HEK293 (cell line): Measurements from ENCODE around the gene TAF6L.

Source experiments
- CTCF ChIA-PET: fragments of 350-600 bp; formaldehyde crosslinking; extraction: SDS; loops from one replicate; lab custom pipeline; 2021; ENCODE audit warnings: antibody characterized with exemption; lab: Yijun Ruan, JAX
- POLR2A ChIA-PET: fragments of 300-600 bp; formaldehyde crosslinking; extraction: SDS; loops from one replicate; lab custom pipeline; 2020; ENCODE audit warnings: antibody characterized with exemption, inconsistent platforms; lab: Yijun Ruan, JAX
- H3K27ac ChIP-seq: fragments of 200-500 bp; sonication (Bioruptor generic); 2 replicates; pipeline ENCODE4 v1.5.1; 2014; ENCODE audit warnings: low read depth, low read length, control low read depth, inconsistent platforms; ENCODE audit errors: extremely low read depth
- H3K36me3 ChIP-seq, 2 experiments: fragments of 200-500 bp in 1 of 2; sonication (Bioruptor generic) in 1 of 2; 1 replicate in 1 of 2; 2 replicates in 1 of 2; pipeline ENCODE4 v1.5.1; 2014 to 2017; ENCODE audit warnings: inconsistent platforms in 2 of 2, low read length in 2 of 2; ENCODE audit not compliant: control insufficient read depth in 2 of 2, insufficient read depth in 1 of 2
- H3K4me1 ChIP-seq: fragments of 200-500 bp; sonication (Bioruptor generic); 2 replicates; pipeline ENCODE4 v1.5.1; 2014; ENCODE audit warnings: mild to moderate bottlenecking, low read length, inconsistent platforms; ENCODE audit not compliant: control insufficient read depth, insufficient read depth
- H3K4me3 ChIP-seq: 2 replicates; pipeline ENCODE4 v1.5.1; 2011; ENCODE audit warnings: low read depth, mild to moderate bottlenecking, control low read depth, low read length, moderate library complexity
- H3K9me3 ChIP-seq: fragments of 200-500 bp; sonication (Bioruptor generic); 2 replicates; pipeline ENCODE4 v1.5.1; 2014; ENCODE audit warnings: low read depth, low read length, inconsistent platforms; ENCODE audit not compliant: control insufficient read depth, insufficient read depth
- EGR2 ChIP-seq: fragments of 450-650 bp; formaldehyde crosslinking; IDR thresholded peaks from 2 replicates; pipeline ENCODE4 v1.5.1; 2016; ENCODE audit warnings: low read depth, missing biosample characterization, missing genetic modification characterization
- KLF1 ChIP-seq: fragments of 450-650 bp; formaldehyde crosslinking; IDR thresholded peaks from 2 replicates; pipeline ENCODE4 v1.5.1; 2016; ENCODE audit warnings: missing biosample characterization, missing genetic modification characterization
- KLF10 ChIP-seq: fragments of 450-650 bp; IDR thresholded peaks from 2 replicates; pipeline ENCODE4 v1.5.1; 2018; ENCODE audit warnings: missing biosample characterization, mild to moderate bottlenecking, missing genetic modification characterization
- KLF16 ChIP-seq: fragments of 450-650 bp; formaldehyde crosslinking; IDR thresholded peaks from 2 replicates; pipeline ENCODE4 v1.5.1; 2017; ENCODE audit warnings: missing biosample characterization, missing genetic modification characterization
- MEIS1 ChIP-seq: sonication (generic); formaldehyde crosslinking; IDR thresholded peaks from 2 replicates; pipeline ENCODE4 v1.8.1; 2022; ENCODE audit warnings: missing genetic modification reagents, mild to moderate bottlenecking, borderline replicate concordance
- SP7 ChIP-seq: fragments of 450-650 bp; formaldehyde crosslinking; IDR thresholded peaks from 2 replicates; pipeline ENCODE4 v1.5.1; 2016; ENCODE audit warnings: missing biosample characterization, missing genetic modification characterization
- YY2 ChIP-seq: fragments of 450-650 bp; formaldehyde crosslinking; IDR thresholded peaks from 2 replicates; pipeline ENCODE4 v1.5.1; 2016; ENCODE audit warnings: missing biosample characterization, missing genetic modification characterization
- ZFP41 ChIP-seq: fragments of 450-650 bp; formaldehyde crosslinking; IDR thresholded peaks from 2 replicates; pipeline ENCODE4 v1.5.1; 2016; ENCODE audit warnings: missing biosample characterization, missing genetic modification characterization, borderline replicate concordance
- ZNF133 ChIP-seq: fragments of 450-650 bp; formaldehyde crosslinking; IDR thresholded peaks from 2 replicates; pipeline ENCODE4 v1.5.1; 2016; ENCODE audit warnings: missing biosample characterization, missing genetic modification characterization
- ZNF169 ChIP-seq: fragments of 450-650 bp; formaldehyde crosslinking; IDR thresholded peaks from 2 replicates; pipeline ENCODE4 v1.5.1; 2016; ENCODE audit warnings: missing biosample characterization, missing genetic modification characterization
- ZNF2 ChIP-seq: fragments of 450-650 bp; formaldehyde crosslinking; IDR thresholded peaks from 2 replicates; pipeline ENCODE4 v1.5.1; 2016; ENCODE audit warnings: missing biosample characterization, missing genetic modification characterization
- ZNF391 ChIP-seq: fragments of 450-650 bp; formaldehyde crosslinking; IDR thresholded peaks from 2 replicates; pipeline ENCODE4 v1.5.1; 2016; ENCODE audit warnings: low read depth, missing biosample characterization, missing genetic modification characterization, borderline replicate concordance
- ZNF514 ChIP-seq: fragments of 450-650 bp; formaldehyde crosslinking; IDR thresholded peaks from 2 replicates; pipeline ENCODE4 v1.5.1; 2016; ENCODE audit warnings: missing biosample characterization, missing genetic modification characterization
- ZNF529 ChIP-seq: fragments of 450-650 bp; formaldehyde crosslinking; IDR thresholded peaks from 2 replicates; pipeline ENCODE4 v1.5.1; 2017; ENCODE audit warnings: missing genetic modification characterization, missing biosample characterization; ENCODE audit not compliant: insufficient replicate concordance
- ZNF660 ChIP-seq: fragments of 450-650 bp; IDR thresholded peaks from 2 replicates; pipeline ENCODE4 v1.5.1; 2018; ENCODE audit warnings: missing biosample characterization, mild to moderate bottlenecking, missing genetic modification characterization
- ZNF707 ChIP-seq: fragments of 450-650 bp; formaldehyde crosslinking; IDR thresholded peaks from 2 replicates; pipeline ENCODE4 v1.5.1; 2016; ENCODE audit warnings: missing biosample characterization, missing genetic modification characterization
- ZNF76 ChIP-seq: fragments of 450-650 bp; formaldehyde crosslinking; IDR thresholded peaks from 2 replicates; pipeline ENCODE4; 2016; ENCODE audit warnings: low read depth, missing biosample characterization, missing genetic modification characterization, borderline replicate concordance
- ZNF843 ChIP-seq: fragments of 450-650 bp; formaldehyde crosslinking; IDR thresholded peaks from 2 replicates; pipeline ENCODE4 v1.5.1; 2016; ENCODE audit warnings: missing biosample characterization, missing genetic modification characterization
- ZXDB ChIP-seq: fragments of 450-650 bp; formaldehyde crosslinking; IDR thresholded peaks from 2 replicates; pipeline ENCODE4 v1.5.1; 2016; ENCODE audit warnings: missing biosample characterization, missing genetic modification characterization
- TF ChIP-seq, protein P1 (sequence below): fragments of 450-650 bp; formaldehyde crosslinking; optimal IDR thresholded peaks from 2 replicates; pipeline ENCODE3; 2016; ENCODE audit warnings: missing biosample characterization, mild to moderate bottlenecking, missing genetic modification characterization
- TF ChIP-seq, protein P2 (sequence below): fragments of 450-650 bp; formaldehyde crosslinking; IDR thresholded peaks from 2 replicates; pipeline ENCODE4 v1.5.1; 2017; ENCODE audit warnings: missing biosample characterization, missing genetic modification characterization
- TF ChIP-seq, protein P3 (sequence below): fragments of 450-650 bp; formaldehyde crosslinking; IDR thresholded peaks from 2 replicates; pipeline ENCODE4 v1.5.1; 2016; ENCODE audit warnings: missing biosample characterization, missing genetic modification characterization
- TF ChIP-seq, protein P4 (sequence below): fragments of 450-650 bp; formaldehyde crosslinking; IDR thresholded peaks from 2 replicates; pipeline ENCODE4 v1.5.1; 2017; ENCODE audit warnings: missing biosample characterization, missing genetic modification characterization
- TF ChIP-seq, protein P5 (sequence below): fragments of 450-650 bp; formaldehyde crosslinking; conservative IDR thresholded peaks from 2 replicates; pipeline ENCODE4 v1.5.1; 2016; ENCODE audit warnings: low read depth, missing biosample characterization, missing genetic modification characterization

The TAF6L gene

DNA sequence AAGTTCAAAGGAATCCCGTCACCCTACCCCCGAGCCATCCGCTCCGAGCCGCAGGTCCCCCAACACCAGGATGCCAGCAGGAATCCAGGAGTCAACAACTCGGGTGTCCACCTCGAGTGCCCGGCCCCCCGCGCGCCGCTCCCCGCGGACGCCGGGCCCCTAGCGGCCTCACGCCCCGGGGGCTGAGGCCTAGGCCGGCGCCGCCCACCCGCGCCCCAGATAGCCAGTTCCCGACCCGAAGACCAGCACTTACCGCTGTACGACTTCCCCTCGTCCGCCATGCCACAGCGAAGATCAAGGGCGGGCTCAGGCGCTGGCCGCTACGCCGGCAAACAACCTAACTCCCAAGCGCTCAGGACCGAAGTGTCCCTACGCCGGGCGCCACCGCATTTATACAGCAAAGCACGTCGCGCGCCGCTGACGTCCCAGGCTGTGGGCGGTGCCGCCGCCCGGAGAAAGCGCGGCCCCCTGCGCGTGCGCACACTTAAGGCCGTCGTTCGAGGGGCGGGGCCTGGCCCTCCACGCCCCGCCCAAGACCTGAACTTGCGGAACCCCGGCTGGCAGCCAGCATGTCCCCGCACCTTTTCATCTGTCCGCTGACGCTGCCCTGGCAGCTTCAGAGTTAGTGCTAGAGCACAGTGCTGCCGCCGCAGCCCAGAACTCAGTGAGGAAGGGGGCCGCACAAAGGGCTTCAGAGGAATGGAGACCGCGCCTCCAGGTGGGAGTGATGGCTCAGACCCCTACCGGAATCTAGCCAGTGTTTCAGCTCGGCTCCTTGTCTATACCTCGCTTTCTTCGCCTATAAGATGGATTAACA lies 34.1 kb downstream of the TAF6L start, which contains the start of gene NXF1 (continued):
- TF ChIP-seq, protein P1, sequence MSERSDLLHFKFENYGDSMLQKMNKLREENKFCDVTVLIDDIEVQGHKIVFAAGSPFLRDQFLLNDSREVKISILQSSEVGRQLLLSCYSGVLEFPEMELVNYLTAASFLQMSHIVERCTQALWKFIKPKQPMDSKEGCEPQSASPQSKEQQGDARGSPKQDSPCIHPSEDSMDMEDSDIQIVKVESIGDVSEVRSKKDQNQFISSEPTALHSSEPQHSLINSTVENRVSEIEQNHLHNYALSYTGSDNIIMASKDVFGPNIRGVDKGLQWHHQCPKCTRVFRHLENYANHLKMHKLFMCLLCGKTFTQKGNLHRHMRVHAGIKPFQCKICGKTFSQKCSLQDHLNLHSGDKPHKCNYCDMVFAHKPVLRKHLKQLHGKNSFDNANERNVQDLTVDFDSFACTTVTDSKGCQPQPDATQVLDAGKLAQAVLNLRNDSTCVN (tag by site-specific recombination), result peak; percentile 84
- TF ChIP-seq KLF1 (tag by site-specific recombination) (peak; percentile 55; the same call in 1 of the 2 replicates), EGR2 (tag by site-specific recombination) (0 out of 2 replicates have a peak, but pooled peaks have one; percentile 40), ZNF660 (peak; percentile 84), KLF10 (tag by site-specific recombination) (peak; percentile 30; the same call in 1 of the 2 replicates), ZNF76 (peak; percentile 55; the same call in 1 of the 2 replicates), ZNF707 (no peak), KLF16 (tag by site-specific recombination) (peak; percentile 87), YY2 (tag by site-specific recombination) (peak; percentile 80), ZNF391 (tag by site-specific recombination) (peak; percentile 78; the same call in 1 of the 2 replicates), MEIS1 (no peak)
- TF ChIP-seq, protein P2, sequence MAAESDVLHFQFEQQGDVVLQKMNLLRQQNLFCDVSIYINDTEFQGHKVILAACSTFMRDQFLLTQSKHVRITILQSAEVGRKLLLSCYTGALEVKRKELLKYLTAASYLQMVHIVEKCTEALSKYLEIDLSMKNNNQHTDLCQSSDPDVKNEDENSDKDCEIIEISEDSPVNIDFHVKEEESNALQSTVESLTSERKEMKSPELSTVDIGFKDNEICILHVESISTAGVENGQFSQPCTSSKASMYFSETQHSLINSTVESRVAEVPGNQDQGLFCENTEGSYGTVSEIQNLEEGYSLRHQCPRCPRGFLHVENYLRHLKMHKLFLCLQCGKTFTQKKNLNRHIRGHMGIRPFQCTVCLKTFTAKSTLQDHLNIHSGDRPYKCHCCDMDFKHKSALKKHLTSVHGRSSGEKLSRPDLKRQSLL (tag by site-specific recombination), result peak; percentile 28; the same call in 1 of the 2 replicates
- TF ChIP-seq, protein P3, sequence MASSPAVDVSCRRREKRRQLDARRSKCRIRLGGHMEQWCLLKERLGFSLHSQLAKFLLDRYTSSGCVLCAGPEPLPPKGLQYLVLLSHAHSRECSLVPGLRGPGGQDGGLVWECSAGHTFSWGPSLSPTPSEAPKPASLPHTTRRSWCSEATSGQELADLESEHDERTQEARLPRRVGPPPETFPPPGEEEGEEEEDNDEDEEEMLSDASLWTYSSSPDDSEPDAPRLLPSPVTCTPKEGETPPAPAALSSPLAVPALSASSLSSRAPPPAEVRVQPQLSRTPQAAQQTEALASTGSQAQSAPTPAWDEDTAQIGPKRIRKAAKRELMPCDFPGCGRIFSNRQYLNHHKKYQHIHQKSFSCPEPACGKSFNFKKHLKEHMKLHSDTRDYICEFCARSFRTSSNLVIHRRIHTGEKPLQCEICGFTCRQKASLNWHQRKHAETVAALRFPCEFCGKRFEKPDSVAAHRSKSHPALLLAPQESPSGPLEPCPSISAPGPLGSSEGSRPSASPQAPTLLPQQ (tag by site-specific recombination), result peak; percentile 30; the same call in 1 of the 2 replicates

DNA sequence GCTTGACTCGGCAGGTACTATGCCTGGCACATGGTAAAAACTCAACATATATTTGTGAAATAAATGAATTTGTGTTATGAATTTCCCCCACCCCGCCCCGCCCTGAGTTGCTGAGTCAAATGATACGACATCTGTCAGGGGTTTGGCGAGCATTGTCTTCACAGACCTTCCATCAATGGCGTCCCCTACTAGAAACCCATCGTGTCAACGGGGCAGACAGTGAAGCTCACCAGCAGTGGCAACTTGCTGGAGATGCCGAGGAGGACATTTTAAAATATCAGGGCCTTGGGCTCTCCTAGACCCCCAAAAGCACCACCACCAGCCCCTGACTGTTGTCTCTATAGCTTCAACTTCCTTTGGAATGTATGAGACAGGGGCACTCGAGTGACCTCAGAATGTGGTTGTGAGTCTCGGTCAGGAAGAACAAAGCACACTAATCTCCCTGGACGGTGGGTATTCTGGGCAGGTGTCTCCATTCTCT lies 34.8 kb downstream of the TAF6L start:
- Histone ChIP-seq H3K4me1 (no peaks in the 10 kb centered on the region), H3K36me3 (peaks cover 13 to 34% of the 10 kb centered on the region in 2 experiments), H3K4me3 (peak overlapping the region; percentile 84), H3K27ac (no peak overlapping the region; the same call in 1 of the 2 replicates), H3K9me3 (no peaks in the 10 kb centered on the region)
- CTCF ChIA-PET, result interaction anchor here (0.7 kb wide), 1 partner anchor 28 kb away, joined by 4 read pairs; no protein-coding TSS in a partner anchor
- POLR2A ChIA-PET, result interaction anchor here (0.5 to 3.5 kb wide), 19 partner anchors 10 to 161 kb away, joined by 3 to 25 read pairs (median 6); partner anchors contain the start of genes C11orf98, CSKMT, HNRNPUL2 and POLR2G
- TF ChIP-seq ZNF514 (tag by site-specific recombination) (no peak), ZNF133 (tag by site-specific recombination) (no peak), ZNF843 (tag by site-specific recombination) (no peak), SP7 (tag by site-specific recombination) (no peak), ZFP41 (no peak), ZXDB (tag by site-specific recombination) (no peak), ZNF2 (tag by site-specific recombination) (no peak), ZNF169 (tag by site-specific recombination) (no peak), ZNF529 (no peak)
- TF ChIP-seq, protein P4, sequence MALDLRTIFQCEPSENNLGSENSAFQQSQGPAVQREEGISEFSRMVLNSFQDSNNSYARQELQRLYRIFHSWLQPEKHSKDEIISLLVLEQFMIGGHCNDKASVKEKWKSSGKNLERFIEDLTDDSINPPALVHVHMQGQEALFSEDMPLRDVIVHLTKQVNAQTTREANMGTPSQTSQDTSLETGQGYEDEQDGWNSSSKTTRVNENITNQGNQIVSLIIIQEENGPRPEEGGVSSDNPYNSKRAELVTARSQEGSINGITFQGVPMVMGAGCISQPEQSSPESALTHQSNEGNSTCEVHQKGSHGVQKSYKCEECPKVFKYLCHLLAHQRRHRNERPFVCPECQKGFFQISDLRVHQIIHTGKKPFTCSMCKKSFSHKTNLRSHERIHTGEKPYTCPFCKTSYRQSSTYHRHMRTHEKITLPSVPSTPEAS (tag by site-specific recombination), result no peak
- TF ChIP-seq, protein P5, sequence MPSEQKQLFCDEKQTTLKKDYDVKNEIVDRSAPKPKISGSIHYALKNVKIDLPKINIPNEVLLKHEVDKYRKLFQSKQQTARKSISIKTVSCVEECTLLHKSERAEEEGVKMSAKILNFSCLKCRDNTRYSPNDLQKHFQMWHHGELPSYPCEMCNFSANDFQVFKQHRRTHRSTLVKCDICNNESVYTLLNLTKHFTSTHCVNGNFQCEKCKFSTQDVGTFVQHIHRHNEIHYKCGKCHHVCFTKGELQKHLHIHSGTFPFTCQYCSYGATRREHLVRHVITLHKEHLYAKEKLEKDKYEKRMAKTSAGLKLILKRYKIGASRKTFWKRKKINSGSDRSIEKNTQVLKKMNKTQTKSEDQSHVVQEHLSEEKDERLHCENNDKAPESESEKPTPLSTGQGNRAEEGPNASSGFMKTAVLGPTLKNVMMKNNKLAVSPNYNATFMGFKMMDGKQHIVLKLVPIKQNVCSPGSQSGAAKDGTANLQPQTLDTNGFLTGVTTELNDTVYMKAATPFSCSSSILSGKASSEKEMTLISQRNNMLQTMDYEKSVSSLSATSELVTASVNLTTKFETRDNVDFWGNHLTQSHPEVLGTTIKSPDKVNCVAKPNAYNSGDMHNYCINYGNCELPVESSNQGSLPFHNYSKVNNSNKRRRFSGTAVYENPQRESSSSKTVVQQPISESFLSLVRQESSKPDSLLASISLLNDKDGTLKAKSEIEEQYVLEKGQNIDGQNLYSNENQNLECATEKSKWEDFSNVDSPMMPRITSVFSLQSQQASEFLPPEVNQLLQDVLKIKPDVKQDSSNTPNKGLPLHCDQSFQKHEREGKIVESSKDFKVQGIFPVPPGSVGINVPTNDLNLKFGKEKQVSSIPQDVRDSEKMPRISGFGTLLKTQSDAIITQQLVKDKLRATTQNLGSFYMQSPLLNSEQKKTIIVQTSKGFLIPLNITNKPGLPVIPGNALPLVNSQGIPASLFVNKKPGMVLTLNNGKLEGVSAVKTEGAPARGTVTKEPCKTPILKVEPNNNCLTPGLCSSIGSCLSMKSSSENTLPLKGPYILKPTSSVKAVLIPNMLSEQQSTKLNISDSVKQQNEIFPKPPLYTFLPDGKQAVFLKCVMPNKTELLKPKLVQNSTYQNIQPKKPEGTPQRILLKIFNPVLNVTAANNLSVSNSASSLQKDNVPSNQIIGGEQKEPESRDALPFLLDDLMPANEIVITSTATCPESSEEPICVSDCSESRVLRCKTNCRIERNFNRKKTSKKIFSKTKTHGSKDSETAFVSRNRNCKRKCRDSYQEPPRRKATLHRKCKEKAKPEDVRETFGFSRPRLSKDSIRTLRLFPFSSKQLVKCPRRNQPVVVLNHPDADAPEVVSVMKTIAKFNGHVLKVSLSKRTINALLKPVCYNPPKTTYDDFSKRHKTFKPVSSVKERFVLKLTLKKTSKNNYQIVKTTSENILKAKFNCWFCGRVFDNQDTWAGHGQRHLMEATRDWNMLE, result no peak
- TF ChIP-seq, protein P3 (tag by site-specific recombination), result no peak
